Vagina (tissue), 2 donors: ENCODE measurements around the gene PPEF1. TPM values are rescaled to one million over a fixed set of nuclear protein-coding genes. Genes with fewer than 3 reads are reported as not detected.

Source experiments
- DNase-seq, 2 donors: peaks; one replicate each; pipeline ENCODE4 v3.0.0-alpha.2; 2017; ENCODE audit errors: extremely low spot score in 2 of 2
- H3K27ac ChIP-seq: fragments of 200-600 bp; sonication (generic); one replicate; pipeline ENCODE4 v1.5.1; 2019
- H3K27me3 ChIP-seq: fragments of 200-600 bp; sonication (generic); one replicate; pipeline ENCODE4 v1.5.1; 2019
- H3K36me3 ChIP-seq, 2 donors: fragments of 200-600 bp; sonication (generic); one replicate each; pipeline ENCODE4 v1.5.1; 2017 to 2019
- H3K4me1 ChIP-seq: fragments of 200-600 bp; sonication (generic); one replicate; pipeline ENCODE4 v1.5.1; 2019
- H3K4me3 ChIP-seq, 2 donors: fragments of 200-600 bp; sonication (generic); 1 replicate in 1 of 2; 2 replicates in 1 of 2; pipeline ENCODE4 v1.5.1; 2016 to 2019
- H3K9me3 ChIP-seq: fragments of 200-600 bp; sonication (generic); one replicate; pipeline ENCODE4 v1.5.1; 2019
- POLR2A ChIP-seq, 2 donors: fragments of 450-650 bp; IDR thresholded peaks; one replicate each; pipeline ENCODE4 v1.6.1; 2017; ENCODE audit warnings: antibody characterized with exemption in 2 of 2, mild to moderate bottlenecking in 2 of 2, moderate library complexity in 2 of 2
- POLR2AphosphoS5 ChIP-seq, 2 donors: sonication (generic); formaldehyde crosslinking; IDR thresholded peaks; one replicate each; pipeline ENCODE4 v1.9.0; 2017; ENCODE audit warnings: antibody characterized with exemption in 2 of 2, mild to moderate bottlenecking in 2 of 2, low read depth in 1 of 2; ENCODE audit not compliant: insufficient read depth in 1 of 2
- intact Hi-C: fragments of 100-400 bp; cut with DNase I; formaldehyde crosslinking; loops from one replicate; pipeline ENCODE4 v1.15.1; 2023
- total RNA-seq: library from RNA; depleted of rRNA; stranded (reverse); fragments of >200 nt; gene quantifications from one replicate; pipeline ENCODE4 v1.2.3, GENCODE V29; 2016
- TF ChIP-seq, protein P1 (sequence below), 3 experiments: fragments of 450-650 bp in 2 of 3; fragments of 200-600 bp in 1 of 3; sonication (generic) in 1 of 3; IDR thresholded peaks; one replicate each; pipeline ENCODE4 v1.5.1; 2017 to 2019; ENCODE audit warnings: antibody characterized with exemption in 3 of 3, mild to moderate bottlenecking in 2 of 3, moderate library complexity in 2 of 3

Gene PPEF1
- total RNA-seq, 1 donor from 2014 or later = not detected

GRCh38 chrX:18799911-18800310 is 92.5 kb downstream of the PPEF1 start:
- H3K27me3 ChIP-seq = no peaks in the 10 kb centered on the region
- TF ChIP-seq POLR2AphosphoS5 (IDR thresholded peaks at IDR 0.05; ENCODE audit: insufficient read depth in 1 of 2, low read depth in 1 of 2) = no peak
- TF ChIP-seq POLR2A (IDR thresholded peaks at IDR 0.05) = no peak
- TF ChIP-seq, protein P1, sequence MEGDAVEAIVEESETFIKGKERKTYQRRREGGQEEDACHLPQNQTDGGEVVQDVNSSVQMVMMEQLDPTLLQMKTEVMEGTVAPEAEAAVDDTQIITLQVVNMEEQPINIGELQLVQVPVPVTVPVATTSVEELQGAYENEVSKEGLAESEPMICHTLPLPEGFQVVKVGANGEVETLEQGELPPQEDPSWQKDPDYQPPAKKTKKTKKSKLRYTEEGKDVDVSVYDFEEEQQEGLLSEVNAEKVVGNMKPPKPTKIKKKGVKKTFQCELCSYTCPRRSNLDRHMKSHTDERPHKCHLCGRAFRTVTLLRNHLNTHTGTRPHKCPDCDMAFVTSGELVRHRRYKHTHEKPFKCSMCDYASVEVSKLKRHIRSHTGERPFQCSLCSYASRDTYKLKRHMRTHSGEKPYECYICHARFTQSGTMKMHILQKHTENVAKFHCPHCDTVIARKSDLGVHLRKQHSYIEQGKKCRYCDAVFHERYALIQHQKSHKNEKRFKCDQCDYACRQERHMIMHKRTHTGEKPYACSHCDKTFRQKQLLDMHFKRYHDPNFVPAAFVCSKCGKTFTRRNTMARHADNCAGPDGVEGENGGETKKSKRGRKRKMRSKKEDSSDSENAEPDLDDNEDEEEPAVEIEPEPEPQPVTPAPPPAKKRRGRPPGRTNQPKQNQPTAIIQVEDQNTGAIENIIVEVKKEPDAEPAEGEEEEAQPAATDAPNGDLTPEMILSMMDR (IDR thresholded peaks at IDR 0.05) = no peak
- DNase-seq = no peak
- H3K36me3 ChIP-seq = no peaks in the 10 kb centered on the region
- intact Hi-C loops = no loop called here
- H3K4me1 ChIP-seq = no peaks in the 10 kb centered on the region
- no peak overlapping the region for H3K27ac ChIP-seq
- H3K4me3 ChIP-seq = no peak overlapping the region
- no peaks in the 10 kb centered on the region for H3K9me3 ChIP-seq

DNA sequence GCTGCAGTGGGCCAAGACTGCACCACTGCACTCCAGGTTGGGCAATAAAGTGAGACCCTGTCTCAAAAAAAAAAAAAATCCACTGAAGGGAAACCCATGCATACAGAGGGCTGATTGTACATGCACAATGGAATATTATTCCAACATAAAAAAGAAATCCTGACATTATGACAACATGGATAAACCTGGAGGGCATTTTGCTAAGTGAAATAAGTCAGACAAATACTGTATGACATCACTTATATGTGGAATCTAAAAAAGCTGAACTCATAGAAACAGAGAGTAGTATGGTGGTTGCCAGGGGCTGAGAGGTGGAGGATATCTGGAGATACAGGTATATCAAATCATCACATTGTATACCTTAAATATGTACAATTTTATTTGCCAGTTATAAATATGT is 102.2 kb downstream of the PPEF1 start:
- H3K36me3 ChIP-seq = no peaks in the 10 kb centered on the region
- no peaks in the 10 kb centered on the region for H3K4me1 ChIP-seq
- TF ChIP-seq, protein P1 (IDR thresholded peaks at IDR 0.05) = no peak
- TF ChIP-seq POLR2AphosphoS5 (IDR thresholded peaks at IDR 0.05; ENCODE audit: insufficient read depth in 1 of 2, low read depth in 1 of 2) = no peak
- no peak for TF ChIP-seq POLR2A (IDR thresholded peaks at IDR 0.05)
- H3K27ac ChIP-seq = no peak overlapping the region
- DNase-seq = no peak
- H3K27me3 ChIP-seq = no peaks in the 10 kb centered on the region
- intact Hi-C loops = no loop called here
- H3K4me3 ChIP-seq = no peak overlapping the region
- no peaks in the 10 kb centered on the region for H3K9me3 ChIP-seq

- Histone ChIP-seq H3K27me3 (no peaks in the 10 kb centered on the region), H3K9me3 (no peaks in the 10 kb centered on the region), H3K4me3 (no peak overlapping the region), H3K4me1 (no peaks in the 10 kb centered on the region), H3K27ac (no peak overlapping the region), H3K36me3 (no peaks in the 10 kb centered on the region)
- DNase-seq = no peak
- no peak for TF ChIP-seq POLR2AphosphoS5 (IDR thresholded peaks at IDR 0.05; ENCODE audit: insufficient read depth in 1 of 2, low read depth in 1 of 2)
- TF ChIP-seq POLR2A (IDR thresholded peaks at IDR 0.05) = no peak
- TF ChIP-seq, protein P1 (IDR thresholded peaks at IDR 0.05) = no peak
- intact Hi-C loops = no loop called here
Observed at GRCh38 chrX:18810416-18810815, 103.0 kb downstream of the PPEF1 start.

GRCh38 chrX:18825375-18825774 is 117.9 kb downstream of the PPEF1 start:
- Histone ChIP-seq H3K4me1 (no peaks in the 10 kb centered on the region), H3K36me3 (no peaks in the 10 kb centered on the region), H3K4me3 (no peak overlapping the region), H3K27me3 (no peaks in the 10 kb centered on the region), H3K27ac (no peak overlapping the region), H3K9me3 (no peaks in the 10 kb centered on the region)
- intact Hi-C loops = no loop called here
- TF ChIP-seq POLR2A (IDR thresholded peaks at IDR 0.05) (no peak), POLR2AphosphoS5 (IDR thresholded peaks at IDR 0.05; ENCODE audit: insufficient read depth in 1 of 2, low read depth in 1 of 2) (no peak)
- TF ChIP-seq, protein P1 (IDR thresholded peaks at IDR 0.05) = no peak
- no peak for DNase-seq

GRCh38 chrX:18828832-18829404 is 121.5 kb downstream of the PPEF1 start:
- Histone ChIP-seq H3K4me3 (no peak overlapping the region), H3K9me3 (no peaks in the 10 kb centered on the region), H3K27ac (no peak overlapping the region), H3K36me3 (no peaks in the 10 kb centered on the region), H3K4me1 (no peaks in the 10 kb centered on the region), H3K27me3 (no peaks in the 10 kb centered on the region)
- no peak for DNase-seq
- TF ChIP-seq POLR2A (IDR thresholded peaks at IDR 0.05) (no peak), POLR2AphosphoS5 (IDR thresholded peaks at IDR 0.05; ENCODE audit: insufficient read depth in 1 of 2, low read depth in 1 of 2) (no peak)
- TF ChIP-seq, protein P1 (IDR thresholded peaks at IDR 0.05) = no peak
- intact Hi-C loops = no loop called here
